ENCODE measurements around the gene PROP1.
"Not testable (repeated sequence)": the region's sequence is repeated elsewhere in the genome, so short reads cannot be mapped to it uniquely, and the experiment has no call there.

Gene PROP1

DNA sequence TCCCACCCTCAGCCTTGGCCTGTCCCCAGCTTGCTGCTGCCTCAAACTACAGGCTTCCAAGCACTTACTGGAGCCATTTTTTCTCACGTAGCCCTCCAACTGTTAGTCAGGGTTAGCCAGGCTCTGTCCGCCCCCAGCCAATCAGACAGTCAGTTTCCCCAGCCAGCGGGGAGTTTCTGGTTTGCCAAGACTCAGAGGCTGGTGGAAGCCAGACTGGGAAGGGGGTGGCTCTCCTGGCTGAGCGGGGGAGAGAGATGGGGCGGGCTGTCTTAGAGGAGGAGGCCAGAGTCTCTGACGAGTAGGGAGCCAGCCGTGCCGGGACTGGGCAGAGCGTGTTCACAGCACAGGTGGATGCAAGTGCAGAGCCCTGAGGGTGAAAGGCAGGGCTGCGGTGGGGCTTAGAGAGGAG lies 15.3 kb downstream of the PROP1 start:
- in situ Hi-C loops (cut with MboI; ENCODE audit: low pct_unique_long_range_greater_than_20kb, low sequenced_read_pairs, unreplicated experiment): no loop called here
- no peak for DNase-seq (ENCODE audit: low spot score)
- TF ChIP-seq, protein P1, sequence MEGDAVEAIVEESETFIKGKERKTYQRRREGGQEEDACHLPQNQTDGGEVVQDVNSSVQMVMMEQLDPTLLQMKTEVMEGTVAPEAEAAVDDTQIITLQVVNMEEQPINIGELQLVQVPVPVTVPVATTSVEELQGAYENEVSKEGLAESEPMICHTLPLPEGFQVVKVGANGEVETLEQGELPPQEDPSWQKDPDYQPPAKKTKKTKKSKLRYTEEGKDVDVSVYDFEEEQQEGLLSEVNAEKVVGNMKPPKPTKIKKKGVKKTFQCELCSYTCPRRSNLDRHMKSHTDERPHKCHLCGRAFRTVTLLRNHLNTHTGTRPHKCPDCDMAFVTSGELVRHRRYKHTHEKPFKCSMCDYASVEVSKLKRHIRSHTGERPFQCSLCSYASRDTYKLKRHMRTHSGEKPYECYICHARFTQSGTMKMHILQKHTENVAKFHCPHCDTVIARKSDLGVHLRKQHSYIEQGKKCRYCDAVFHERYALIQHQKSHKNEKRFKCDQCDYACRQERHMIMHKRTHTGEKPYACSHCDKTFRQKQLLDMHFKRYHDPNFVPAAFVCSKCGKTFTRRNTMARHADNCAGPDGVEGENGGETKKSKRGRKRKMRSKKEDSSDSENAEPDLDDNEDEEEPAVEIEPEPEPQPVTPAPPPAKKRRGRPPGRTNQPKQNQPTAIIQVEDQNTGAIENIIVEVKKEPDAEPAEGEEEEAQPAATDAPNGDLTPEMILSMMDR (IDR thresholded peaks at IDR 0.05; ENCODE audit: extremely low read depth, insufficient read depth, missing control alignments): no peak

DNA sequence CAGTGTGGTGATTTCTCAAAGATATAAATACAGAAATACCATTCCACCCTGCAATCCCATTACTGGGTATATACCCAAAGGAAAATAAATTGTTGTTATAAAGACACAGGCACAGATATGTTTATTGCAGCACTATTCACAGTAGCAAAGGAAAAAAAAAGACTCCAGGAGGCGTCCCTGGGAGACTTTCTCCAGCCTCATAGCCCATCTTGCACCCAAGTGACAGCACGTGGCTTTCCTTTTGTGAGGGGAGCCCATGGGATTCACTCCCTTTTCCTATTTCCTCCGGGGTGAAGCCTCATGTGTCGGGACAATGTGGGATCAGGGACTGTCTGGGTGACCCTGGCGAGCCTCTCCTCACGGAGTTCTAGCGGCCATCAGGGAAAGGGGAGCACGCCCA lies 18.4 kb downstream of the PROP1 start:
- DNase-seq (ENCODE audit: low spot score); in situ Hi-C loops (cut with MboI; ENCODE audit: low pct_unique_long_range_greater_than_20kb, low sequenced_read_pairs, unreplicated experiment): not testable (repeated sequence)

DNA sequence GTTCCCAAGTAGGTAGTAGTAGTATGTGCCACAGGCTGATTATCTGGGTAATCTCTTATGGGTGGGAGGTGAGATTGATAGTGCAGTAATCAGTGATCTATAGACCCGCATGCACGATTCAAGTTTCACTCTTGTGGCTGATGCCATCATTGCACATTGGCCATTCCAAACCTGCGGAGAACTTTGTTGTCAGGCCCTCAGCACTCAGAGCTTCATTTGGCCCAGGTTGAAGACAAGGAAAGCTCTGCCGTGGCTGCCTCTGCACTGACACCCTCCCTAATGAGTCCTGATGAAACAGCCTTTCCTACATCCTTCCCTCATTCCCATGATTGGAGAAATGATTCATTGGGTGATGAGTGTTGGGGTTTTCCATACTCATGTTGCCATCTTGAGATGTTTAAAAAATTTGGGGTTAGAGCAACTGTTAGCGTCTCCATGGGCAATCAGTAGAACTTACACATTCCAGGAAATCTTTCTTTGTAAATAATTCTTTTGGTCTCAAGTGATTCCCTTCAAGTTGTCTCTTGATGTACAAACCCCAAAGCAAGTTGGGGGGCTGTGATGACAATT lies 22.9 kb downstream of the PROP1 start:
- TF ChIP-seq, protein P1 (IDR thresholded peaks at IDR 0.05; ENCODE audit: extremely low read depth, insufficient read depth, missing control alignments): no peak
- DNase-seq (ENCODE audit: low spot score): no peak
- in situ Hi-C loops (cut with MboI; ENCODE audit: low pct_unique_long_range_greater_than_20kb, low sequenced_read_pairs, unreplicated experiment): no loop called here

DNA sequence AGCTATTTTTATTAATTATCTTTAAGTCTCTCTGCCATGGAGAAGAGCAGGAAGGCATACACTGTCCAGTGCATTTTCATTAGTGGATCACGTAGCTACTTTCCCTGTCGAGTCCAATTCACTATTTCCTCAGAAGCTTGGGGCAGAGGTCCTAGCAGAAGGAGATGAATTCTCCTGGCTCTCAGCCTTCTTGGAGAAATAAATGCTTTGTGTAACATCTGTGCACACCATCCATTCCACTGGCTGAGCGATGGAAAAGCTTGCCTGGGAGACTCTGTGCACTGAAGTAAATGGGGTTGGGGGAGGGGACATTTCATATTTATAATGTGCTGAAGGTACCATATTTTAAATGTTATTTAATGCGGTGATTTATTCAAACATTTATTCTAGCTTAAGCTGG lies 23.4 kb downstream of the PROP1 start:
- no peak for DNase-seq (ENCODE audit: low spot score)
- in situ Hi-C loops (cut with MboI; ENCODE audit: low pct_unique_long_range_greater_than_20kb, low sequenced_read_pairs, unreplicated experiment): no loop called here
- TF ChIP-seq, protein P1 (IDR thresholded peaks at IDR 0.05; ENCODE audit: extremely low read depth, insufficient read depth, missing control alignments): no peak

DNA sequence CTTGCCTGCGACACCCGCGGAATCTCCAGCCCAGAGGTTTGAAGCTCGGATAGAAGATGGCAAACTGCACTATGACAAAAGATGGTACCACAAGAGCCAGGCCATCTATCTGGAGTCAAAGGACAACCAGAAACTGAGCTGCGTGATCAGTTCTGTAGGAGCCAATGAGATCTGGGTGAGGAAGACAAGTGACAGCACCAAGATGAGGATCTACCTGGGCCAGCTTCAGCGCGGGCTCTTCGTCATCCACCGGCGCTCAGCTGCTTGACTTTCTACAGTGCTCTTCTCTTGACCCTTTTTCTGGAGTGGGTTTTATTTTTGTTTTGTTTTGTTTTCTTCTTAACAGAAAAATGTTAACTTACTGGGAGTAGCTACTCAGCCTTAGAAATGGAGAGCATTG lies 24.0 kb downstream of the PROP1 start:
- in situ Hi-C loops (cut with MboI; ENCODE audit: low pct_unique_long_range_greater_than_20kb, low sequenced_read_pairs, unreplicated experiment); DNase-seq (ENCODE audit: low spot score): not testable (repeated sequence)

DNA sequence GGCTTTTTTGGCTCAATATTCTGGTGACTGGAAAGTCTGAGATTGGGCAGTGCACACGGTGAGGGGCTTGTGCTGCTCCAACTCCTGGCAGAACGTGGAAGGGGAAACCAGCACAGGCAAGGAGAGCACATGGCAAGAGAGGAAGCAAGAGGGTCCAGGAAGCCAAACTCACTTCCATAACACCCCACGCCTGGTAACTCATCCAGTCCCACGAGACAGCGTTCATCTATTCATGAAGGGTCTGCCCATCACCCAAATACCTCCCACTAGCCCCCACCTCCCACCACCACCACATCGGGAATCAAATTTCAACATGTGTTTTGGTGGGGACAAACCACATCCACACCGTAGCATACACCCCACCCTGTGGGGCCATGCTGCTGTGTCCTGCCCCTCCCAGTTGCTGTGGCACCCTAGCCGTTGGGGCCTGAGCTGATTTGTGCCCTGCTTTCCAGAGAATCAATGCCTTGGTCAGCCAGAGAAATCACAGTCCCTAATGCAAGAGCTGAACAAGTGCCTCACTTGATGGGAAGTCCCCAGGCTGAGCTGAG lies 27.3 kb downstream of the PROP1 start:
- no peak for DNase-seq (ENCODE audit: low spot score)
- TF ChIP-seq, protein P1 (IDR thresholded peaks at IDR 0.05; ENCODE audit: extremely low read depth, insufficient read depth, missing control alignments): no peak
- in situ Hi-C loops (cut with MboI; ENCODE audit: low pct_unique_long_range_greater_than_20kb, low sequenced_read_pairs, unreplicated experiment): no loop called here

DNA sequence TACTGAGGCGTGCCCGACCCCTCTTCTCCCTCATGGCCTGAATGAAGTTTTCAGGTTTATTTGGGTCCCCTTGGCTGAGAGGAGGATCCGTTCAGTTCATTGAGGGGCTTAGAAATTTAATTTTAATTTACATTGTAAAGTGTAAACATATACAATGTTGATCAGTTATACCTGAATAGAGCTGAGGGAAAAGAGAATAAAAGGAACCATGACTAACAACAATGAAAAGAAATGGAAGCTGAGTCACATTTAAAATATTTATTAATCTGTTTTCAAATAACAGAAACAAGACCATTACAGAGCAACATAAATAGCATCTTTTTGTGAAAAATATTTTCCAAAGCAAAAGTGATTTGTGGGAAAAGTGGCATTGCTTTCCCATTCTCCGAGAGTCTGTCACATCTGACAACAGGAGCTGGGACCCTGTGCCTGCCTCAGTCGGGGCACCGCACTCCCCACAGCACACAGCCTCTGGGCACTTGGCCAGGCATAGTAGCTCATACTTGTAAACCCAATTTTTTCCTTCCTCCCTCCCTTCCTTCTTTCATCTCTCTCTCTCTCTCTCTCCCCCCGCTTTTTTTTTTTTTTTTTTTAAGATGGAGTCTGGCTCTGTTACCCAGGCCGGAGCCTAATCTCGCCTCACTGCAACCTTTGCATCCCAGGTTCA lies 28.7 kb downstream of the PROP1 start:
- DNase-seq (ENCODE audit: low spot score): no peak
- TF ChIP-seq, protein P1 (IDR thresholded peaks at IDR 0.05; ENCODE audit: extremely low read depth, insufficient read depth, missing control alignments): no peak
- in situ Hi-C loops (cut with MboI; ENCODE audit: low pct_unique_long_range_greater_than_20kb, low sequenced_read_pairs, unreplicated experiment): no loop called here

Measured in GM13977 (cell line).